DOHH2 (cell line): Measurements from ENCODE around the gene GABRA4.

Experiments used
- H3F3A ChIP-seq: fragments of 200-600 bp; sonication (generic), shearing (Covaris generic); 2 replicates; pipeline ENCODE4 v1.6.0; 2016; ENCODE audit warnings: antibody characterized with exemption, mild to moderate bottlenecking; ENCODE audit not compliant: control insufficient read depth, insufficient read depth
- H3K27ac ChIP-seq: fragments of 200-600 bp; sonication (generic); 2 replicates; pipeline ENCODE4 v1.5.1; 2014; ENCODE audit warnings: low read depth, mild to moderate bottlenecking, low read length, moderate library complexity
- H3K27me3 ChIP-seq: fragments of 200-600 bp; sonication (generic); 2 replicates; pipeline ENCODE4 v1.6.1; 2014; ENCODE audit warnings: mild to moderate bottlenecking, low read length, mixed read lengths; ENCODE audit not compliant: control insufficient read depth
- H3K36me3 ChIP-seq: fragments of 200-600 bp; sonication (generic); 2 replicates; pipeline ENCODE4 v1.6.1; 2014; ENCODE audit warnings: mild to moderate bottlenecking, low read length, moderate library complexity, mixed read lengths; ENCODE audit not compliant: control insufficient read depth
- H3K4me1 ChIP-seq: fragments of 200-600 bp; sonication (generic); 2 replicates; pipeline ENCODE4 v1.6.1; 2014; ENCODE audit warnings: mild to moderate bottlenecking, low read length, mixed read lengths; ENCODE audit not compliant: control insufficient read depth
- H3K4me2 ChIP-seq: fragments of 200-600 bp; sonication (generic); 2 replicates; pipeline ENCODE4 v1.6.0; 2014; ENCODE audit warnings: mild to moderate bottlenecking, low read length, moderate library complexity
- H3K4me3 ChIP-seq: fragments of 200-600 bp; sonication (generic); 2 replicates; pipeline ENCODE4 v1.5.1; 2014; ENCODE audit warnings: mild to moderate bottlenecking, low read length, mixed read lengths
- H3K79me2 ChIP-seq: fragments of 200-600 bp; sonication (generic); 2 replicates; pipeline ENCODE4 v1.6.1; 2014; ENCODE audit warnings: mild to moderate bottlenecking, low read length, mixed read lengths; ENCODE audit not compliant: control insufficient read depth
- H3K9me2 ChIP-seq: fragments of 200-600 bp; sonication (generic); replicated peaks from 2 replicates; pipeline ENCODE4 v1.6.1; 2014; ENCODE audit warnings: mild to moderate bottlenecking, low read length, mixed read lengths; ENCODE audit not compliant: control insufficient read depth
- H3K9me3 ChIP-seq: fragments of 200-600 bp; sonication (generic); 2 replicates; pipeline ENCODE4 v1.6.1; 2014; ENCODE audit warnings: antibody characterized with exemption, low read length, mixed read lengths; ENCODE audit not compliant: control insufficient read depth, insufficient read depth
- H4K20me1 ChIP-seq: fragments of 200-600 bp; sonication (generic); 2 replicates; pipeline ENCODE4 v1.6.0; 2014; ENCODE audit warnings: low read depth, mild to moderate bottlenecking, antibody characterized with exemption, low read length, moderate library complexity; ENCODE audit not compliant: control insufficient read depth, insufficient read depth
- CTCF ChIP-seq: fragments of 200-600 bp; sonication (generic); IDR thresholded peaks from one replicate; pipeline ENCODE4 v1.5.1; 2014; ENCODE audit warnings: antibody characterized with exemption, mild to moderate bottlenecking, low read depth, low read length; ENCODE audit not compliant: poor library complexity, severe bottlenecking
- EZH2phosphoT487 ChIP-seq: fragments of 200-600 bp; sonication (generic); IDR thresholded peaks from 2 replicates; pipeline ENCODE4 v1.6.1; 2017; ENCODE audit warnings: borderline replicate concordance, mild to moderate bottlenecking, antibody characterized with exemption, low read length, moderate library complexity, mixed read lengths

Gene GABRA4

GRCh38 chr4:46890056-46890455, 103.3 kb downstream of the GABRA4 start:
- H3K27me3 ChIP-seq = 0 out of 2 replicates have a peak, but pooled peaks cover 3% of the 10 kb centered on the region

GRCh38 chr4:46889410-46889809, 104.0 kb downstream of the GABRA4 start:
- no peaks in the 10 kb centered on the region for H3K9me3 ChIP-seq
- H4K20me1 ChIP-seq = no peaks in the 10 kb centered on the region
- H3F3A ChIP-seq = no peaks in the 10 kb centered on the region
- H3K36me3 ChIP-seq = no peaks in the 10 kb centered on the region
- no peaks in the 10 kb centered on the region for H3K79me2 ChIP-seq
- no peak overlapping the region for H3K4me3 ChIP-seq
- H3K9me2 ChIP-seq = no peaks in the 10 kb centered on the region
- no peak overlapping the region for H3K27ac ChIP-seq
- no peak overlapping the region for H3K4me2 ChIP-seq
- 0 out of 2 replicates have a peak, but pooled peaks cover 3% of the 10 kb centered on the region for H3K27me3 ChIP-seq
- H3K4me1 ChIP-seq = no peaks in the 10 kb centered on the region
- TF ChIP-seq CTCF (no peak), EZH2phosphoT487 (no peak)

More at GRCh38 chr4:46890056-46890455, 103.3 kb downstream of the GABRA4 start:
- Histone ChIP-seq H3K9me2 (no peaks in the 10 kb centered on the region), H4K20me1 (no peaks in the 10 kb centered on the region), H3K79me2 (no peaks in the 10 kb centered on the region), H3K9me3 (no peaks in the 10 kb centered on the region), H3K4me2 (no peak overlapping the region), H3K36me3 (no peaks in the 10 kb centered on the region), H3K4me3 (no peak overlapping the region), H3K27ac (no peak overlapping the region), H3K4me1 (no peaks in the 10 kb centered on the region), H3F3A (no peaks in the 10 kb centered on the region)
- no peak for TF ChIP-seq EZH2phosphoT487
- no peak for TF ChIP-seq CTCF

- H3K9me3 ChIP-seq = no peaks in the 10 kb centered on the region
- H3K27me3 ChIP-seq = 0 out of 2 replicates have a peak, but pooled peaks cover 3% of the 10 kb centered on the region
- no peaks in the 10 kb centered on the region for H3F3A ChIP-seq
- H3K36me3 ChIP-seq = no peaks in the 10 kb centered on the region
- H3K4me2 ChIP-seq = no peak overlapping the region
- H3K27ac ChIP-seq = no peak overlapping the region
- H4K20me1 ChIP-seq = no peaks in the 10 kb centered on the region
- no peaks in the 10 kb centered on the region for H3K79me2 ChIP-seq
- no peak overlapping the region for H3K4me3 ChIP-seq
- no peak for TF ChIP-seq EZH2phosphoT487
- peak; percentile 40 for TF ChIP-seq CTCF
- no peaks in the 10 kb centered on the region for H3K4me1 ChIP-seq
- H3K9me2 ChIP-seq = no peaks in the 10 kb centered on the region
Observed at GRCh38 chr4:46886711-46887110, 106.7 kb downstream of the GABRA4 start.
